HepG2 (cell line): ENCODE measurements around the gene KNL1. TPM values are rescaled to one million over a fixed set of nuclear protein-coding genes. Genes with fewer than 3 reads are reported as not detected.

Experiments
- CBX5 ChIP-seq: sonication (generic); formaldehyde crosslinking; IDR thresholded peaks from 2 replicates; pipeline ENCODE4 v1.4.0; 2020; ENCODE audit warnings: missing genetic modification reagents, borderline replicate concordance
- EEA1 ChIP-seq: sonication (generic); formaldehyde crosslinking; IDR thresholded peaks from 2 replicates; pipeline ENCODE4 v1.5.1; 2020; ENCODE audit warnings: mild to moderate bottlenecking, missing genetic modification reagents, borderline replicate concordance
- HOXA9 ChIP-seq: sonication (generic); formaldehyde crosslinking; IDR thresholded peaks from 2 replicates; pipeline ENCODE4 v1.8.1; 2022; ENCODE audit warnings: missing genetic modification reagents, mild to moderate bottlenecking, moderate library complexity, borderline replicate concordance
- IRX3 ChIP-seq: sonication (generic); formaldehyde crosslinking; IDR thresholded peaks from 2 replicates; pipeline ENCODE4 v1.8.1; 2023; ENCODE audit warnings: mild to moderate bottlenecking, low read depth, missing genetic modification reagents, borderline replicate concordance
- NFYC ChIP-seq: IDR thresholded peaks from 2 replicates; pipeline ENCODE4 v1.6.1; 2016; ENCODE audit warnings: missing genetic modification reagents, missing compliant biosample characterization
- POLR2AphosphoS5 ChIP-seq: IDR thresholded peaks from 2 replicates; pipeline ENCODE4 v1.6.1; 2012; ENCODE audit warnings: low read depth, low read length
- POLR2G ChIP-seq: fragments of 200-400 bp; formaldehyde crosslinking; IDR thresholded peaks from 2 replicates; pipeline ENCODE4 v1.6.1; 2018; ENCODE audit warnings: mild to moderate bottlenecking, low read depth, low read length, moderate library complexity
- TOPORS ChIP-seq: sonication (generic); formaldehyde crosslinking; IDR thresholded peaks from 2 replicates; pipeline ENCODE4 v1.8.0; 2023; ENCODE audit warnings: mild to moderate bottlenecking, missing genetic modification reagents
- ZFP37 ChIP-seq: sonication (generic); formaldehyde crosslinking; IDR thresholded peaks from 2 replicates; pipeline ENCODE4 v1.4.0; 2020; ENCODE audit warnings: missing genetic modification reagents, borderline replicate concordance
- ZNF530 ChIP-seq: sonication (generic); formaldehyde crosslinking; IDR thresholded peaks from 2 replicates; pipeline ENCODE4 v1.5.0; 2020; ENCODE audit warnings: low read depth, mild to moderate bottlenecking, missing genetic modification reagents
- ZSCAN31 ChIP-seq: sonication (generic); formaldehyde crosslinking; IDR thresholded peaks from 2 replicates; pipeline ENCODE4 v1.5.0; 2020; ENCODE audit warnings: low read depth, mild to moderate bottlenecking, missing genetic modification reagents
- polyA plus RNA-seq, 8 experiments: library from polyadenylated mRNA; depleted of rRNA in 3 of 8; stranded (reverse) in 7 of 8; unstranded in 1 of 8; fragments of >200 nt; fragmentation: Illumina TruSeq in 4 of 8; extraction: Trizol in 4 of 8; gene quantifications; 2 replicates each; pipeline versions ENCODE4 v1.2.1 to v1.2.3, GENCODE V29; 2011 to 2016; ENCODE audit warnings: low read depth in 4 of 8, missing spikeins in 1 of 8, mixed read lengths in 1 of 8; ENCODE audit not compliant: insufficient read depth in 1 of 8
- total RNA-seq, 5 experiments: library from RNA; depleted of rRNA; stranded (reverse); fragments of >200 nt; fragmentation: Illumina TruSeq; extraction: Trizol; gene quantifications; 2 replicates each; pipeline ENCODE4 v1.2.3, GENCODE V29; 2016; ENCODE audit warnings: low read depth in 1 of 5
- TF ChIP-seq, protein P1 (sequence below): sonication (generic); formaldehyde crosslinking; IDR thresholded peaks from 2 replicates; pipeline ENCODE4 v1.5.0; 2020; ENCODE audit warnings: mild to moderate bottlenecking, missing genetic modification reagents
- TF ChIP-seq, protein P2 (sequence below): sonication (generic); formaldehyde crosslinking; IDR thresholded peaks from 2 replicates; pipeline ENCODE4 v1.4.0; 2020; ENCODE audit warnings: low read depth, missing genetic modification reagents
- TF ChIP-seq, protein P3 (sequence below): sonication (generic); formaldehyde crosslinking; IDR thresholded peaks from 2 replicates; pipeline ENCODE4 v1.5.1; 2020; ENCODE audit warnings: missing genetic modification reagents, mild to moderate bottlenecking, borderline replicate concordance

KNL1 gene
- total and polyA plus RNA-seq, 2 of the 13 experiments (the other 11 are each of a cell fraction or from before 2014, with no cell fraction given) = 8.0 to 21.4 TPM

DNA sequence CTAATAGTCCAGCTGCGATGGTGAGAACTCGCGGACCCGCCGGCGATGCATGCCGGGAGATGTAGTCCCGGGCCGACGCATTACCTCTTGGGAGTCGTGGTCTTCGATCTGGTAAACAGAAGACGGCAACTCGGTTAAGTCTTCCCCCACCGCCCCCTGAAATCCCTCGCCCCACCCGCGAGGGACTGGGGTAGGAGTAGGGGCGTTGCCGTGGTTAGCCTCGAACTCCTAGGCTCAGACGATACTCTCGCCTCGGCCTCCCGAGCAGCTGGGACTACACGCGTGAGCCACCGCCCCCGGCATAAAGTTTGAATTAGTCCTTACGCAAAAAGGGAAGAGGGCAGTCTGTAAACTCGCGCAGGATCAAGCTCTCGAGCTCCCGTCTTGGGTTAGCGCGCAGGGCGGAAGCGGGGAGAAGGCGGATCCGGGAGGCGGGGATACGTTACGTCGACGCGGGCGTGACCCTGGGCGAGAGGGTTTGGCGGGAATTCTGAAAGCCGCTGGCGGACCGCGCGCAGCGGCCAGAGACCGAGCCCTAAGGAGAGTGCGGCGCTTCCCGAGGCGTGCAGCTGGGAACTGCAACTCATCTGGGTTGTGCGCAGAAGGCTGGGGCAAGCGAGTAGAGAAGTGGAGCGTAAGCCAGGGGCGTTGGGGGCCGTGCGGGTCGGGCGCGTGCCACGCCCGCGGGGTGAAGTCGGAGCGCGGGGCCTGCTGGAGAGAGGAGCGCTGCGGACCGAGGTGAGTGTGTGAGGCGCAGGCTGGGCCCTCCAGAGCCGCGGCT, 100.8 kb downstream of the KNL1 start, which contains the start of gene RAD51 (continued):
- TF ChIP-seq EEA1 (peak; percentile 49; the same call in 1 of the 2 replicates), NFYC (CRISPR knock-in tag) (no peak), TOPORS (peak; percentile 71), POLR2AphosphoS5 (peak; percentile 95), CBX5 (CRISPR knock-in tag) (no peak; the same call in 1 of the 2 replicates), POLR2G (peak; percentile 95), HOXA9 (CRISPR knock-in tag) (no peak; the same call in 1 of the 2 replicates), ZSCAN31 (CRISPR knock-in tag) (no peak), ZNF530 (CRISPR knock-in tag) (peak; percentile 30; the same call in 1 of the 2 replicates), ZFP37 (CRISPR knock-in tag) (peak; percentile 36; the same call in 1 of the 2 replicates), IRX3 (CRISPR knock-in tag) (peak; percentile 84; the same call in 1 of the 2 replicates)
- TF ChIP-seq, protein P1, sequence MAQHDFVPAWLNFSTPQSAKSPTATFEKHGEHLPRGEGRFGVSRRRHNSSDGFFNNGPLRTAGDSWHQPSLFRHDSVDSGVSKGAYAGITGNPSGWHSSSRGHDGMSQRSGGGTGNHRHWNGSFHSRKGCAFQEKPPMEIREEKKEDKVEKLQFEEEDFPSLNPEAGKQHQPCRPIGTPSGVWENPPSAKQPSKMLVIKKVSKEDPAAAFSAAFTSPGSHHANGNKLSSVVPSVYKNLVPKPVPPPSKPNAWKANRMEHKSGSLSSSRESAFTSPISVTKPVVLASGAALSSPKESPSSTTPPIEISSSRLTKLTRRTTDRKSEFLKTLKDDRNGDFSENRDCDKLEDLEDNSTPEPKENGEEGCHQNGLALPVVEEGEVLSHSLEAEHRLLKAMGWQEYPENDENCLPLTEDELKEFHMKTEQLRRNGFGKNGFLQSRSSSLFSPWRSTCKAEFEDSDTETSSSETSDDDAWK = no peak
- TF ChIP-seq, protein P2, sequence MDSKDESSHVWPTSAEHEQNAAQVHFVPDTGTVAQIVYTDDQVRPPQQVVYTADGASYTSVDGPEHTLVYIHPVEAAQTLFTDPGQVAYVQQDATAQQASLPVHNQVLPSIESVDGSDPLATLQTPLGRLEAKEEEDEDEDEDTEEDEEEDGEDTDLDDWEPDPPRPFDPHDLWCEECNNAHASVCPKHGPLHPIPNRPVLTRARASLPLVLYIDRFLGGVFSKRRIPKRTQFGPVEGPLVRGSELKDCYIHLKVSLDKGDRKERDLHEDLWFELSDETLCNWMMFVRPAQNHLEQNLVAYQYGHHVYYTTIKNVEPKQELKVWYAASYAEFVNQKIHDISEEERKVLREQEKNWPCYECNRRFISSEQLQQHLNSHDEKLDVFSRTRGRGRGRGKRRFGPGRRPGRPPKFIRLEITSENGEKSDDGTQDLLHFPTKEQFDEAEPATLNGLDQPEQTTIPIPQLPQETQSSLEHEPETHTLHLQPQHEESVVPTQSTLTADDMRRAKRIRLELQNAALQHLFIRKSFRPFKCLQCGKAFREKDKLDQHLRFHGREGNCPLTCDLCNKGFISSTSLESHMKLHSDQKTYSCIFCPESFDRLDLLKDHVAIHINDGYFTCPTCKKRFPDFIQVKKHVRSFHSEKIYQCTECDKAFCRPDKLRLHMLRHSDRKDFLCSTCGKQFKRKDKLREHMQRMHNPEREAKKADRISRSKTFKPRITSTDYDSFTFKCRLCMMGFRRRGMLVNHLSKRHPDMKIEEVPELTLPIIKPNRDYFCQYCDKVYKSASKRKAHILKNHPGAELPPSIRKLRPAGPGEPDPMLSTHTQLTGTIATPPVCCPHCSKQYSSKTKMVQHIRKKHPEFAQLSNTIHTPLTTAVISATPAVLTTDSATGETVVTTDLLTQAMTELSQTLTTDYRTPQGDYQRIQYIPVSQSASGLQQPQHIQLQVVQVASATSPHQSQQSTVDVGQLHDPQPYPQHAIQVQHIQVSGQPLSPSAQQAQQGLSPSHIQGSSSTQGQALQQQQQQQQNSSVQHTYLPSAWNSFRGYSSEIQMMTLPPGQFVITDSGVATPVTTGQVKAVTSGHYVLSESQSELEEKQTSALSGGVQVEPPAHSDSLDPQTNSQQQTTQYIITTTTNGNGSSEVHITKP (CRISPR knock-in tag) = peak; percentile 44; the same call in 1 of the 2 replicates
- TF ChIP-seq, protein P3, sequence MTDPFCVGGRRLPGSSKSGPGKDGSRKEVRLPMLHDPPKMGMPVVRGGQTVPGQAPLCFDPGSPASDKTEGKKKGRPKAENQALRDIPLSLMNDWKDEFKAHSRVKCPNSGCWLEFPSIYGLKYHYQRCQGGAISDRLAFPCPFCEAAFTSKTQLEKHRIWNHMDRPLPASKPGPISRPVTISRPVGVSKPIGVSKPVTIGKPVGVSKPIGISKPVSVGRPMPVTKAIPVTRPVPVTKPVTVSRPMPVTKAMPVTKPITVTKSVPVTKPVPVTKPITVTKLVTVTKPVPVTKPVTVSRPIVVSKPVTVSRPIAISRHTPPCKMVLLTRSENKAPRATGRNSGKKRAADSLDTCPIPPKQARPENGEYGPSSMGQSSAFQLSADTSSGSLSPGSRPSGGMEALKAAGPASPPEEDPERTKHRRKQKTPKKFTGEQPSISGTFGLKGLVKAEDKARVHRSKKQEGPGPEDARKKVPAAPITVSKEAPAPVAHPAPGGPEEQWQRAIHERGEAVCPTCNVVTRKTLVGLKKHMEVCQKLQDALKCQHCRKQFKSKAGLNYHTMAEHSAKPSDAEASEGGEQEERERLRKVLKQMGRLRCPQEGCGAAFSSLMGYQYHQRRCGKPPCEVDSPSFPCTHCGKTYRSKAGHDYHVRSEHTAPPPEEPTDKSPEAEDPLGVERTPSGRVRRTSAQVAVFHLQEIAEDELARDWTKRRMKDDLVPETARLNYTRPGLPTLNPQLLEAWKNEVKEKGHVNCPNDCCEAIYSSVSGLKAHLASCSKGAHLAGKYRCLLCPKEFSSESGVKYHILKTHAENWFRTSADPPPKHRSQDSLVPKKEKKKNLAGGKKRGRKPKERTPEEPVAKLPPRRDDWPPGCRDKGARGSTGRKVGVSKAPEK (CRISPR knock-in tag) = no peak
